SU-DHL-6 (cell line): Measurements from ENCODE around the gene BRD4.

ENCODE experiments used
- H2AFZ ChIP-seq: fragments of 200-600 bp; sonication (generic); 2 replicates; pipeline ENCODE4 v1.6.1; 2014; ENCODE audit warnings: low read depth, mild to moderate bottlenecking, moderate library complexity, mixed read lengths, antibody characterized with exemption, low read length; ENCODE audit not compliant: severe bottlenecking
- H3F3A ChIP-seq: fragments of 200-600 bp; shearing (Covaris generic); 2 replicates; pipeline ENCODE4 v1.6.0; 2016; ENCODE audit warnings: antibody characterized with exemption, mild to moderate bottlenecking; ENCODE audit not compliant: insufficient read depth
- H3K27ac ChIP-seq: fragments of 200-600 bp; sonication (generic); 2 replicates; pipeline ENCODE4 v1.5.1; 2016; ENCODE audit warnings: low read depth, mild to moderate bottlenecking, low read length, moderate library complexity, mixed read lengths
- H3K27me3 ChIP-seq: fragments of 200-600 bp; sonication (generic), shearing (Covaris generic); 2 replicates; pipeline ENCODE4 v1.6.0; 2014; ENCODE audit warnings: mild to moderate bottlenecking, low read length
- H3K36me3 ChIP-seq: fragments of 200-600 bp; sonication (generic); 2 replicates; pipeline ENCODE4 v1.6.1; 2014; ENCODE audit warnings: mild to moderate bottlenecking, low read length, mixed read lengths
- H3K4me2 ChIP-seq: fragments of 300-600, 200-600 bp; shearing (Covaris generic), sonication (generic); 2 replicates; pipeline ENCODE4 v1.6.0; 2014; ENCODE audit warnings: low read length, low read depth, mild to moderate bottlenecking; ENCODE audit not compliant: poor library complexity, severe bottlenecking
- H3K4me3 ChIP-seq: fragments of 200-600 bp; sonication (generic); 2 replicates; pipeline ENCODE4 v1.5.1; 2014; ENCODE audit warnings: antibody characterized with exemption, low read length, mild to moderate bottlenecking, mixed read lengths; ENCODE audit not compliant: insufficient read depth, poor library complexity, severe bottlenecking
- H3K79me2 ChIP-seq: fragments of 200-600 bp; sonication (generic); 2 replicates; pipeline ENCODE4 v1.6.1; 2014; ENCODE audit warnings: mild to moderate bottlenecking, low read length, moderate library complexity; ENCODE audit not compliant: insufficient read depth
- H3K9ac ChIP-seq: fragments of 200-600 bp; sonication (generic); 2 replicates; pipeline ENCODE4 v1.7.0; 2014; ENCODE audit warnings: mild to moderate bottlenecking, low read length
- H3K9me2 ChIP-seq: fragments of 200-600 bp; sonication (generic); replicated peaks from 2 replicates; pipeline ENCODE4 v1.6.1; 2014; ENCODE audit warnings: low read length; ENCODE audit not compliant: insufficient read depth
- H3K9me3 ChIP-seq: fragments of 200-600 bp; sonication (generic); 2 replicates; pipeline ENCODE4 v1.6.1; 2014; ENCODE audit warnings: low read length, mixed read lengths; ENCODE audit not compliant: insufficient read depth
- H4K20me1 ChIP-seq: fragments of 200-600 bp; sonication (generic); 2 replicates; pipeline ENCODE4 v1.6.1; 2014; ENCODE audit warnings: low read depth, mild to moderate bottlenecking, antibody characterized with exemption, low read length, moderate library complexity, mixed read lengths
- EZH2phosphoT487 ChIP-seq: fragments of 200-600 bp; sonication (generic), shearing (Covaris generic); conservative IDR thresholded peaks from 2 replicates; pipeline ENCODE4 v1.6.1; 2018; ENCODE audit warnings: mild to moderate bottlenecking, antibody characterized with exemption, low read length, moderate library complexity, mixed read lengths
- TF ChIP-seq, protein P1 (sequence below): fragments of 200-600 bp; sonication (generic); IDR thresholded peaks from one replicate; pipeline ENCODE4 v1.5.1; 2017; ENCODE audit warnings: antibody characterized with exemption, mild to moderate bottlenecking, low read length, moderate library complexity; ENCODE audit not compliant: insufficient read depth, poor library complexity, severe bottlenecking

The BRD4 gene

GRCh38 chr19:15274477-15274876, 57.9 kb downstream of the BRD4 start:
- H3K4me3 ChIP-seq: no peak overlapping the region
- H3K27me3 ChIP-seq: no peaks in the 10 kb centered on the region
- no peaks in the 10 kb centered on the region; the same call in 1 of the 2 replicates for H3K36me3 ChIP-seq
- peaks cover 19% of the 10 kb centered on the region for H4K20me1 ChIP-seq
- TF ChIP-seq, protein P1, sequence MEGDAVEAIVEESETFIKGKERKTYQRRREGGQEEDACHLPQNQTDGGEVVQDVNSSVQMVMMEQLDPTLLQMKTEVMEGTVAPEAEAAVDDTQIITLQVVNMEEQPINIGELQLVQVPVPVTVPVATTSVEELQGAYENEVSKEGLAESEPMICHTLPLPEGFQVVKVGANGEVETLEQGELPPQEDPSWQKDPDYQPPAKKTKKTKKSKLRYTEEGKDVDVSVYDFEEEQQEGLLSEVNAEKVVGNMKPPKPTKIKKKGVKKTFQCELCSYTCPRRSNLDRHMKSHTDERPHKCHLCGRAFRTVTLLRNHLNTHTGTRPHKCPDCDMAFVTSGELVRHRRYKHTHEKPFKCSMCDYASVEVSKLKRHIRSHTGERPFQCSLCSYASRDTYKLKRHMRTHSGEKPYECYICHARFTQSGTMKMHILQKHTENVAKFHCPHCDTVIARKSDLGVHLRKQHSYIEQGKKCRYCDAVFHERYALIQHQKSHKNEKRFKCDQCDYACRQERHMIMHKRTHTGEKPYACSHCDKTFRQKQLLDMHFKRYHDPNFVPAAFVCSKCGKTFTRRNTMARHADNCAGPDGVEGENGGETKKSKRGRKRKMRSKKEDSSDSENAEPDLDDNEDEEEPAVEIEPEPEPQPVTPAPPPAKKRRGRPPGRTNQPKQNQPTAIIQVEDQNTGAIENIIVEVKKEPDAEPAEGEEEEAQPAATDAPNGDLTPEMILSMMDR: no peak
- TF ChIP-seq EZH2phosphoT487: no peak
- no peaks in the 10 kb centered on the region for H3F3A ChIP-seq
- H3K9ac ChIP-seq: no peak overlapping the region
- H3K9me2 ChIP-seq: no peaks in the 10 kb centered on the region
- H3K9me3 ChIP-seq: no peaks in the 10 kb centered on the region
- no peak overlapping the region for H3K27ac ChIP-seq
- no peak overlapping the region for H2AFZ ChIP-seq
- H3K79me2 ChIP-seq: peaks cover 100% of the 10 kb centered on the region
- no peak overlapping the region for H3K4me2 ChIP-seq

DNA sequence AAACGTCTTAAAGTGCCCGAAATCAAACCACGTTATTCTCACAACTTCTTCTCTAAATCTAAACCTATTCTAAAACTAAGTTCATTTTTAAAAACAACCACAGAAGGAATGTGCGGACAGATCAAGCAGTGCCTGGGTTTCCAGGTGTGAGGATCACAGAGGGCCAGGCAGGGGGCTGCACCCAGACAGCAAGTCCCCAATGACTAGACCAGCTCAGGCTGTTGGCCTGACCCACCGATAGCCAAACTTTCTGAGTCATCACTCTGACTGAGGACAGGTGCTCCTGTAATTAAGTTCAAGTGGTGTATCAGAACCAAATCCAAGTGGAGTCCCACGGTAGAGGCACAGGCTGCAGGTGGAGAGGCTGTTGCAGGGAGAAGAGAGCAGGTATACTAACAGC, 62.5 kb downstream of the BRD4 start:
- Histone ChIP-seq H3K9me3 (no peaks in the 10 kb centered on the region), H3K4me3 (no peak overlapping the region), H3F3A (no peaks in the 10 kb centered on the region), H3K27me3 (no peaks in the 10 kb centered on the region), H4K20me1 (peaks cover 18% of the 10 kb centered on the region; the same call in 1 of the 2 replicates), H3K36me3 (no peaks in the 10 kb centered on the region; the same call in 1 of the 2 replicates), H3K9me2 (no peaks in the 10 kb centered on the region), H2AFZ (no peak overlapping the region), H3K27ac (no peak overlapping the region), H3K79me2 (peaks cover 70% of the 10 kb centered on the region), H3K9ac (no peak overlapping the region), H3K4me2 (no peak overlapping the region)
- no peak for TF ChIP-seq EZH2phosphoT487
- TF ChIP-seq, protein P1: no peak

GRCh38 chr19:15268928-15269253, 63.4 kb downstream of the BRD4 start:
- Histone ChIP-seq H3K27ac (no peak overlapping the region), H3K9me3 (no peaks in the 10 kb centered on the region), H3K4me2 (no peak overlapping the region), H3K36me3 (no peaks in the 10 kb centered on the region; the same call in 1 of the 2 replicates), H3K4me3 (no peak overlapping the region), H2AFZ (no peak overlapping the region), H3F3A (no peaks in the 10 kb centered on the region), H3K9ac (no peak overlapping the region), H3K79me2 (peaks cover 67% of the 10 kb centered on the region), H4K20me1 (peaks cover 17% of the 10 kb centered on the region; the same call in 1 of the 2 replicates), H3K9me2 (no peaks in the 10 kb centered on the region), H3K27me3 (no peaks in the 10 kb centered on the region)
- TF ChIP-seq, protein P1: no peak
- TF ChIP-seq EZH2phosphoT487: no peak
